ENCODE measurements around the gene ZDHHC7. TPM values are rescaled to one million over a fixed set of nuclear protein-coding genes. Genes with fewer than 3 reads are reported as not detected.

Gene ZDHHC7
- total and polyA plus RNA-seq, 9 of the 15 experiments (the other 6 are each of a cell fraction or from before 2014, with no cell fraction given), result 1.7 to 49.7 (median 37.4) TPM

DNA sequence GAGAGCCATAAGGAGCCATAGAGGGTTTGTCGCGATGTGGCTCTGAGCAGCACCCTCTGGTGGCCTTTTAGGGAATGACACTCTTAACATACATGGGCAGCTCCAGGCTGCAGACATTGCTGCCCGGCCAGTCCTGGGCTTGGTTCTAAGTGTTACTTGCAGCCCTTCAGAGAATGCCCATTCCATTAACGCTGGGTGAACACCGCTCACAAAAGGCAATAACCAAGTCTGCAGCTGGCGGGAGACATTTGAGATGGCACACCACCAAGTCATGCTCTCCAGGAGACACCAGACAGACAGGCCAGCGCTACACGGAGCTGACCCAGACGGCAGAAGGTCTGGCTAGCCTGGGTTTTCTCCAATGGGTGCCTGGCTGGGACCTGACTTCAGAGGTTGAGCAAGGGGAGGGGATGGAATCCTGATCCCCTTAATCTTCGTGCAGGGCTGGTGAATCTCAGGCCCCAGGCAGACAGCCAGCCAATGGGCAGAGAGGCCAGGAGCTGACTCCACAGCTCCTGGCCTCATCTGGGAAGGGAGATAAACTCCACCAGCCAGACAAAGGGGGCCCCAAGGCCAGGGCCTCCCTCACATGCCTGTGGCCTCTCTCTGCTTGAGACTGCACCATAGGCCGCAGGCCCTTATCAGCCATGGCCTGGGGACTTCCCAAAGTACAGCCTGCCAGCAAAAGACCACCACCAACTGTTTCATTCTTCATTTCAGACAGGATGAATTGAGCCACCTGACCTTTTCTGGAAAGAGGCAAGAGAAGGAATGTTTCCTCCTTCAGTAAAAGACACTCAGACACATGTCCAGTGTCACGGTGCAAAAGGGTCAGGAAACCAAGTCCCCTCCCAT lies 58.8 kb downstream of the ZDHHC7 start (continued):
- TF ChIP-seq MAZ (CRISPR knock-in tag; conservative IDR thresholded peaks at IDR 0.05 in 1 of 2, IDR thresholded peaks at IDR 0.05 in 1 of 2), result peak; percentile 34 to 69; a peak in 2 of 4 replicates
- no peak for TF ChIP-seq ARID3B (CRISPR knock-in tag; IDR thresholded peaks at IDR 0.05; ENCODE audit: borderline replicate concordance)
- peak; percentile 83; the same call in 1 of the 2 replicates for TF ChIP-seq ZBTB7A (IDR thresholded peaks at IDR 0.05; ENCODE audit: borderline replicate concordance, control insufficient read depth, low read depth, low read length)
- TF ChIP-seq ZKSCAN8 (CRISPR knock-in tag; IDR thresholded peaks at IDR 0.05), result peak; percentile 86; the same call in 1 of the 2 replicates
- no peak for TF ChIP-seq PYGO2 (tag; IDR thresholded peaks at IDR 0.05)
- peak in 1 of 2 experiments; percentile 67; a peak in 2 of 4 replicates for TF ChIP-seq SRF (CRISPR knock-in tag; IDR thresholded peaks at IDR 0.05)
- TF ChIP-seq SMC3 (conservative IDR thresholded peaks at IDR 0.05; ENCODE audit: insufficient read depth, low read depth, low read length), result peak; percentile 79
- no peak for TF ChIP-seq ZNF23 (CRISPR knock-in tag; IDR thresholded peaks at IDR 0.05)
- TF ChIP-seq SOX6 (IDR thresholded peaks at IDR 0.05), result peak; percentile 97
- peak; percentile 40; the same call in 1 of the 2 replicates for TF ChIP-seq EHMT2 (IDR thresholded peaks at IDR 0.05)
- peak; percentile 99 for TF ChIP-seq NCOR1 (IDR thresholded peaks at IDR 0.05)
- no peak for TF ChIP-seq ZNF449 (CRISPR knock-in tag; IDR thresholded peaks at IDR 0.05)
- TF ChIP-seq RCOR1 (IDR thresholded peaks at IDR 0.05; ENCODE audit: borderline replicate concordance in 1 of 2, low read depth in 2 of 2, low read length in 2 of 2), result peak; percentile 95 to 98; a peak in 3 of 4 replicates
- TF ChIP-seq, protein P1, sequence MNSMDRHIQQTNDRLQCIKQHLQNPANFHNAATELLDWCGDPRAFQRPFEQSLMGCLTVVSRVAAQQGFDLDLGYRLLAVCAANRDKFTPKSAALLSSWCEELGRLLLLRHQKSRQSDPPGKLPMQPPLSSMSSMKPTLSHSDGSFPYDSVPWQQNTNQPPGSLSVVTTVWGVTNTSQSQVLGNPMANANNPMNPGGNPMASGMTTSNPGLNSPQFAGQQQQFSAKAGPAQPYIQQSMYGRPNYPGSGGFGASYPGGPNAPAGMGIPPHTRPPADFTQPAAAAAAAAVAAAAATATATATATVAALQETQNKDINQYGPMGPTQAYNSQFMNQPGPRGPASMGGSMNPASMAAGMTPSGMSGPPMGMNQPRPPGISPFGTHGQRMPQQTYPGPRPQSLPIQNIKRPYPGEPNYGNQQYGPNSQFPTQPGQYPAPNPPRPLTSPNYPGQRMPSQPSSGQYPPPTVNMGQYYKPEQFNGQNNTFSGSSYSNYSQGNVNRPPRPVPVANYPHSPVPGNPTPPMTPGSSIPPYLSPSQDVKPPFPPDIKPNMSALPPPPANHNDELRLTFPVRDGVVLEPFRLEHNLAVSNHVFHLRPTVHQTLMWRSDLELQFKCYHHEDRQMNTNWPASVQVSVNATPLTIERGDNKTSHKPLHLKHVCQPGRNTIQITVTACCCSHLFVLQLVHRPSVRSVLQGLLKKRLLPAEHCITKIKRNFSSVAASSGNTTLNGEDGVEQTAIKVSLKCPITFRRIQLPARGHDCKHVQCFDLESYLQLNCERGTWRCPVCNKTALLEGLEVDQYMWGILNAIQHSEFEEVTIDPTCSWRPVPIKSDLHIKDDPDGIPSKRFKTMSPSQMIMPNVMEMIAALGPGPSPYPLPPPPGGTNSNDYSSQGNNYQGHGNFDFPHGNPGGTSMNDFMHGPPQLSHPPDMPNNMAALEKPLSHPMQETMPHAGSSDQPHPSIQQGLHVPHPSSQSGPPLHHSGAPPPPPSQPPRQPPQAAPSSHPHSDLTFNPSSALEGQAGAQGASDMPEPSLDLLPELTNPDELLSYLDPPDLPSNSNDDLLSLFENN (IDR thresholded peaks at IDR 0.05; ENCODE audit: low read depth in 2 of 2, low read length in 2 of 2), result peak in 1 of 2 experiments; percentile 91; a peak in 2 of 4 replicates
- TF ChIP-seq HOXB6 (CRISPR knock-in tag; IDR thresholded peaks at IDR 0.05; ENCODE audit: borderline replicate concordance), result 0 out of 2 replicates have a peak, but pooled peaks have one; percentile 66
- TF ChIP-seq STAT5A (IDR thresholded peaks at IDR 0.05; ENCODE audit: borderline replicate concordance, low read length), result peak; percentile 82
- peak; percentile 9; the same call in 1 of the 2 replicates for TF ChIP-seq SPI1 (IDR thresholded peaks at IDR 0.05; ENCODE audit: borderline replicate concordance, low read depth, low read length)
- TF ChIP-seq SP1 (CRISPR knock-in tag; IDR thresholded peaks at IDR 0.05), result 0 out of 2 replicates have a peak, but pooled peaks have one; percentile 65
- peak; percentile 24 for TF ChIP-seq TBP (optimal IDR thresholded peaks at IDR 0.05; ENCODE audit: low read depth, low read length)
- TF ChIP-seq ZNF696 (CRISPR knock-in tag; conservative IDR thresholded peaks at IDR 0.05), result no peak
- peak; percentile 98 for TF ChIP-seq ARID1B (IDR thresholded peaks at IDR 0.05)

Data from K562 (cell line).